HuH-7.5 (cell line): ENCODE data around the gene RAB14.
A peak's percentile ranks its signal among the peaks of the same experiment; 100 is the strongest.

ENCODE experiments used
- DNase-seq: peaks from one replicate; pipeline ENCODE4 v3.0.0; 2011; ENCODE audit warnings: low spot score

RAB14 gene

GRCh38 chr9:121201738-121202533, at the start of gene RAB14:
Gene RAB14, minus strand, starts transcription at chr9:121201869. Its CDS starts 8,457 bp downstream, at chr9:121193412.
- DNase-seq = peak; percentile 99

DNA sequence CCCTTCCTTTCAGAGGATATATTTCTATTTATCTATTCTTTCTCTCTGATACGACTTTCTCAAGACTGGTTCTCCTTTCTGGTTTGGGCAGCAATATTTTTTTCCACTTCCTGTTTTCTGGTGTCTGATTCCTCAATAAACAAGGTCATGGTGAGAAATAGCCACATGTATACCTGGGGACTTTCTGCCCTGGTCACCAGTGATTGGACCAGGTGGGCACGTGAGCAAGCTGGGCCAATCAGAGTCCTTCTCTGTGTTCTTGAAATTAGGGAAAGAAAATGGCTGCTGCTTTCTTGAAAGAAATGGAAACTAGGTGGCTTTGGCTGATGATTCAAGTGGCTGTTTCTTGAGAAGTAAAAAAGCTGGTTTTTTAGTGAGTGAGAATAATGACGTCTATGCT, 47.9 kb upstream of the RAB14 start:
- no peak for DNase-seq

DNA sequence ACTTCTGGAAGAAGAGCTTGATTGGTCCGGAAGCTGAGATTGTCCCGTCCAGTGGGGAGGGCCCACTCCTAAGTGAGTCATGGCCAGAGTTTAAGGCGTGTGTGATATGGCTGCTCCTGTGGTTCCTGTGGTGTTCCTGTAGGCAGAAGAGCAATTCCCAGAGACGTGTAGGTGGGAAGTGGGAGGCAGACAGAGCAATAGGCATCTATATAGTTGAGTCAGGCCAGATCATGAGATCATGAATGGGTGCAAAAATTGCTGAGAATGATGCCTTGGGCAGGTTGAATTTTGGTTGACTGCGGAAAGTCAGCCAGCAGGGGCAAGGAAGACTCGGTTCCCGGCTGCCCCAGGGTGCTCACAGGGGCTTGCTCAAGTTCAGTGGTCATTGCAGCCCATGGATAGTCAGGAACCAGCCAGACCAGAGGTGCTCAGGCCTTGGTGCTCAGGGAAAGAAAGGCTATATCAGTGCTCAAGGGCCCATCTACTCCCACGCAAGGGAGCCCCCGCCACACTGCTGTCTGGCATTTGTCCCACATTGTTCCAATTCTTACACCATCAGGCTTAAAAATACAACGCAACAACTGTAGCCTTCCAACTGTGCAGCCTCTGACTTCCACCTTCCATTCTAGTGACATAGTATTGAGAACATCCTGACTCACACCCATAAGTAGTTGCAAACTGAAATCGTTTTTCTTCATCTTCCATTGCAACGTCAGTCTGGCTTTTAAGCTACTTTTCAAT, 45.3 kb upstream of the RAB14 start:
- DNase-seq = no peak

GRCh38 chr9:121242959-121243346, 41.3 kb upstream of the RAB14 start:
- no peak for DNase-seq

GRCh38 chr9:121242219-121242958, 40.7 kb upstream of the RAB14 start:
- no peak for DNase-seq

GRCh38 chr9:121240472-121241135, 38.9 kb upstream of the RAB14 start:
- DNase-seq = no peak

- DNase-seq = no peak
Measured at GRCh38 chr9:121239851-121240250, 38.2 kb upstream of the RAB14 start.

DNA sequence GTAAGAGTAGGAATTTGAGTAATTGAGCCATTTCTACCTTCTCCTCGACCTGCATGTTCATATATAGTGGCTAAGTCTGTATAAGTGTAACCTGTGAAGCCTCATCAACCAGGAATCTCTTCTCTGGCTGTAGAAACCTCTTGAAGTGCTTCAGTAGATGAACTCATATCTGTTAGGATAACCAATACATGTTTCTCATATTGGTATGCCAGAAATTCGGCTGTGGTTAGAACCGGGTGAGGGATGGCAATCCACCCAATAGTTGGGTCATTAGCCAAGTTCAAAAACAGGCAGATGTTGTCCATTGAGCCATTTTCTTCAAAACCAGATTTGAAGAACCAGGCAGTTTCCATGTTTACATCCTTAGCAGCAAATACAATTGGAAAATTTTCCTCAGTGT, 37.4 kb upstream of the RAB14 start:
- no peak for DNase-seq

DNA sequence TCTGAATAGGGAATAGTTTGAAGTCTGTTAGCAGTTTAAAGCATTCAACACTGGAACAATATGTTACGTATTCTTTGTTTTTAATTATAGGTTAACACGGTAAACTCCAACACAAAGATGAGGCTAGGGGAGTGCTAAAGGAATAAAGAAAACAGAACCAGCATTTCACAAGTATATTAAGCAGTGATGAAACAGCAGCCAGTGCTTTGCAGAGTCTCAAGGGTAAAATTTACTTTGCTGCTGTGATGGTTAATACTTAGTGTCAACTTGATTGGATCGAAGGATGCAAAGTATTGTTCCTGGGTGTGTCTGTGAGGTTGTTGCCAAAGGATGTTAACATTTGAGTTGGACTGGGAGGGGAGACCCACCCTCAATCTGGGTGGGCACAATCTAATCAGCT, 36.2 kb upstream of the RAB14 start:
- DNase-seq = no peak

DNA sequence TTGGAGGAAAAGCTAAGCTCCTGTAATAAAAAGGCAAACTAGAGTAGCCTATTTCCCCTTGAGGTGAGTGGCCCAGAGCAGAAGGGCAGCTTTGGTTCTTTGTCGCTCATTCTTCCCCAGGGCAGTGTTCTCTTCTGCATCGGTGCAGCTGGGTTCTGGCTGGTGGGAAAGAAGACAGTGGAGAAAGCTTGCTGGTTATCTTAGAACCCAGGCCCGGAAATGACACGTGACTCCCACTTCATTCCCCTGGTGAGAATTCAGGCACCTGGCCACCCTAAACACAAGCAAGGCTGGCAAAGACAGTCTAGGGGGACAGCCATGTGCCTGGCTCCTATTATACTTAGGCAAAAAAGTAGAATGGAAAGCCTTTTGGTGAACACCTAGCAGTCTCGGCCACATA, 33.8 kb upstream of the RAB14 start:
- no peak for DNase-seq

DNA sequence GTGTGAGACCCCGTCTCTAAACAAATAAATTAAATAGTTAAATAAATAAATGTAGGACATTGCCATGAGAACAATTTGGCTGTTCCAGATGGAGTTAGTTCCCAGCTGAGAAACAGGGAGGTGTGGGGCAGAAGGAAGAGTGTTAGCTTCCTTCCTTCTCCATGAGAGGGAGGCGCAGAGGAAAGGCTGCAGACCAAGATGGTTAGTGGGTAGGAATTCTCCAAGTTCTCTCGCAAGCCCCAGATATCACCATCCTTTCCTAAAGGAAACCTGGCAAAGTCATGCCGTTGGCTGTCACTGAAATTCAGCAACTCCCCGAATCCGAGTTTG, 33.1 kb upstream of the RAB14 start:
- DNase-seq = no peak

DNA sequence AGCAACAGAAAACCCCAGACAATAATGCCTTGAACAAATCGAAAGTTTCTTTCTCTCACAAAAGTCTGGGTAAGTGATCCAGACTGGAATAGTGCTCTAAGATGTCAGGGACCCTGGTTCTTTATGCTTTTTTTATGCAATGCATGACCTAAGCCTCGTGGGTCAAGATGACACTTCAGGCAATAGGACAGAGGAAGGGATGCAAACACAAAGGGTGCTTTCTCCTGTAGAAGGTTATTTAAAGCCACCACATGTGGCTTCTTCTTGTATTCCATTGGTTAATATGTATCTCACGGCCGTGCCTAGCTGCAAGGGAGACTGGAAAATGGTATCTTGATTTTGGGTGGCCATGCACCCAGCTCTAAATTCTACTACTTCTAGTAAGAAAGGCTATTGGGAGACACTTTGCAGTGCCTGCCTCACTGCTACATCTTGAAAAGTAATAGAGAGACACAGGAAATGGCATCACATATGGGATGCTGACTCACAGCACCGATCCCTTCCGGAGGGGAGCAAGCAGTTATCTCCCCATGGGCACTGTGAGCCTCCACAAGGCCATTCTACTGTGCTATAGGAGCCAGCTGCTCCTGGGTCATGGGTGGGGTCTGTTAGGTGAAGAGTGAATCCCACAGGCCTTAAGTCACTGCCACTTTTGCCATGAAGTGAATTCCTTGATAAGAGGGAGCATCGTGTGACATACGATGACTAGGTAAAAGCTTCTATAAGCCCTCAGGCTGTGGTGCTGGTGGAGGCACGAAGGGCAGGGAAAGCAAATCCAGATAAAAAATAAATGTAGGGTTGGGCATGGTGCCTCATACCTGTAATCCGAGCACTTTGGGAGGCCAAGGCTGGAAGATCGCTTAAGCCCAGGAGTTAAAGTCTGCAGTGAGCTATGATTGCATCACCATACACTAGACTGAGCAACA, 32.5 kb upstream of the RAB14 start:
- no peak for DNase-seq

GRCh38 chr9:121232251-121232650, 30.6 kb upstream of the RAB14 start:
- DNase-seq = no peak

DNA sequence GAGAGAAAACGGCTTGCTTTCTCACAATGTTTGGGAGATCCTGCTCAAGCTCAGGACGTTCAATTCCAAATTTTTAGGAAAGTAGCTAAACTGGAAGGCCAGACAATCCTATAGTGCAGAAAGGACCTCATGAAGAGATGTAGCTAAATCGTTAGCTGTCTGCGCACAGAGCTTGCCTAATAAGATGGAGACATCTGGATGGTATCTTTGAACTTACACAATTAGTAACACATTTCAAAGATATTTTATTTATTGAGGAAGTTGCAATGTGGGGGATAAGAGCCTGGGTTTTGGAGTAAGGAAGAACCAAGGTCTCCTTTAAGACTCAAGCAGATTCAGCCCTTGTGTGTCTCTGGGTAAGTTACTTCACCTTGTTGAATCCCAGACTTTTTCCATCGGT, 28.6 kb upstream of the RAB14 start:
- DNase-seq = no peak

DNA sequence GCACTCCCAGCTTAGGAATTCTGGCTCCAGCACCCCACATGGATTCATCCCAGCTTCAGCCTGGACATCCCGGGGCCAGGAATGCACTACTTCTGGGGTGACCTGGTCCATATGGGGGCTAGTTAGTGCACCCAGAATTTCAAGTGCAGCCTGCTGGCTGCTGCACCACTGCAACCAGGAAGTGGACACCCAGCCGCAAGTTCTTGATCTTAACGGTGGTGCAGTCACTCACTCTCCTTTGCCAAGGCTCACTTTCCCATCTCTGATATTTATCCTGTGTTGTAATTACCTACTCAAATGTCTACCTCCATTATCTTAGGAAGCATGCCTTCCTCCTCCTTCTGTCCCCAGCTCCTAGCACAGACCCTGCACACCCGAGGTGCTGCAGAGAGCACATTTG, 26.2 kb upstream of the RAB14 start:
- no peak for DNase-seq

DNA sequence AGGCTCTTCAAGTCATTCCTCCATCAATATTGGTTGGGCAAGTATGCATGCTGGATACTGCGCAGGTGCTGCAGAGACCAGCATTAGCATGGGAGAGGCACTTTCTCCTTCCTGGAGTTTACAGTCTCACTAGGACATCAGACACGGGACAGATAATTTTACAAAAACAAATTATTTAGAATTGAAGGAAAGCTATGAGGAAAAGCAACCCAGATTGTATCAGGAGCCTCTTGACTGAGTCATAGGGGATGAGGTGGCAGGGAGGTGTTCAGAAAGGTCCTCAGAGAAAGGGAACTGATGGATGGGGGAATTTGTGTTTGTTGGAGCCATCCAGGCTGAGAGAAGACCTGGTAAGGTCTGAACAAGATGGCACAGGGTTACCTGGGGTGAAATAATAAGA, 24.5 kb upstream of the RAB14 start:
- no peak for DNase-seq

DNA sequence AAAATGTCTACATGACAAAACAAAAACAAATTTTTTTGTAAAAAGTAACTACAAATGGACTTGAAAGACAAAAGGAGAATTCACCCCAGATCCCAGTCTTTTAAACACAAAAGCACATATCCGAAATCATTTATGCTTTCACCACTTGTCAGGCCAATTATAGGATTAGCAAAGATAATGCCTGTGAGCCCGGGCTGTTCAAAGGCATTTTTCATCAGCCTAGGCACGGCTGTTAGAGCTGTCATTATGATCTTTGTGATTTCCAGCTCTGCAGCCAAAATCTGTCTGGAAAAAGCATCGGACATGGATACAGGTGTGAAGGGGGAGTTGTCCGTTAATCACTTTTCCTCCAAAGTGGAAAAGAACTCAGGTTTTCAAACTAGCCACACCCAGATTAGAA, 23.6 kb upstream of the RAB14 start:
- DNase-seq = no peak

GRCh38 chr9:121222524-121223171, 21.0 kb upstream of the RAB14 start:
- DNase-seq = peak; percentile 31

DNA sequence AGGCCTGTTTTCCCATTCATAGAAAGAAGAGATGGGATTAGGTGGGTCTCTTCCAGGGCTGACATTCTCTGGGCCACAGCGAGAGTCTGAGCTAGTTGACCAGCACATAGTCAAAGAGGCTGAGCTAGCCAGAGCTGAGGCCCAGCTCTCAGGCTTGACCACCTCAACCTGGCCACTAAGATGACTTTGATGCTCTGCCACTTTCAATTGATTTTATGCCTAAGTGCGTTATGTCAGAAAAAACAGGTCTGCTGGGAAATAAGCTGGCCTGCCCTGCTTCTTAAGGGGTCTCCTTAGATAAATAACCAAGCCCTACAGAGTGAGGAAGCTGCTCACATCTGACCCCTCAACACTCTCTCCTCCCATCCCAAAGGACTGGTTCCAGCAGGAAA, 20.0 kb upstream of the RAB14 start:
- DNase-seq = no peak

GRCh38 chr9:121220996-121221663, 19.5 kb upstream of the RAB14 start:
- DNase-seq = no peak
